ENCODE results near the gene SFXN3. TPM values are rescaled to one million over a fixed set of nuclear protein-coding genes. Genes with fewer than 3 reads are reported as not detected.
A peak's percentile ranks its signal among the peaks of the same experiment; 100 is the strongest.

Gene SFXN3
- total RNA-seq, 2 experiments from 2014 or later, result 0.41 TPM; not detected in 1

GRCh38 chr10:101054876-101055275 is 23.8 kb downstream of the SFXN3 start:
- intact Hi-C loops (cut with micrococcal nuclease; ENCODE audit: unreplicated experiment), result loop anchor here (5.0 kb wide), 1 partner anchor 87 kb away; no protein-coding TSS in a partner anchor
- no peaks in the 10 kb centered on the region for H3K9me2 ChIP-seq (ENCODE audit: insufficient read depth, low read length)
- H3K9me3 ChIP-seq (ENCODE audit: low read length), result no peaks in the 10 kb centered on the region
- no peak overlapping the region for H3K27ac ChIP-seq (ENCODE audit: low read depth, low read length, poor library complexity, severe bottlenecking)
- CTCF ChIA-PET (ENCODE audit: unreplicated experiment), result no interaction called here
- peaks cover 78% of the 10 kb centered on the region for H3K4me1 ChIP-seq (ENCODE audit: insufficient read depth, low read length, poor library complexity, severe bottlenecking)
- H3K79me2 ChIP-seq (ENCODE audit: insufficient read depth, low read depth, low read length), result peaks cover 66% of the 10 kb centered on the region
- no peak for DNase-seq (ENCODE audit: low spot score)
- H3K4me2 ChIP-seq (ENCODE audit: low read length), result peak overlapping the region; percentile 76; the same call in 1 of the 2 replicates
- H2AFZ ChIP-seq (ENCODE audit: low read length), result no peak overlapping the region
- H4K20me1 ChIP-seq (ENCODE audit: insufficient read depth, low read length), result peaks cover 13% of the 10 kb centered on the region; the same call in 1 of the 2 replicates
- H3K36me3 ChIP-seq (ENCODE audit: insufficient read depth, low read length), result peaks cover 48% of the 10 kb centered on the region
- POLR2A ChIA-PET, result interaction anchor here (1.0 to 1.3 kb wide), 2 partner anchors 10 to 12 kb away, joined by 5 read pairs; no protein-coding TSS in a partner anchor
- no peak overlapping the region for H3K4me3 ChIP-seq (ENCODE audit: low read depth, low read length, poor library complexity, severe bottlenecking)
- no TSS peak for BruUV-seq (replicated peaks)
- TF ChIP-seq EZH2phosphoT487 (IDR thresholded peaks at IDR 0.05; ENCODE audit: borderline replicate concordance, low read depth, low read length), result no peak
- TF ChIP-seq CTCF (conservative IDR thresholded peaks at IDR 0.05; ENCODE audit: low read length), result no peak

GRCh38 chr10:101055411-101055810 is 24.4 kb downstream of the SFXN3 start:
- no TSS peak for BruUV-seq (replicated peaks)

More at GRCh38 chr10:101055411-101055810, 24.4 kb downstream of the SFXN3 start:
- DNase-seq (ENCODE audit: low spot score), result no peak
- peaks cover 48% of the 10 kb centered on the region for H3K36me3 ChIP-seq (ENCODE audit: insufficient read depth, low read length)
- H3K9me3 ChIP-seq (ENCODE audit: low read length), result no peaks in the 10 kb centered on the region
- ChIA-PET CTCF (ENCODE audit: unreplicated experiment) (no interaction called here), POLR2A (interaction anchor here (0.5 to 1.3 kb wide), 2 partner anchors 13 to 521 kb away, joined by 3 to 5 read pairs; no protein-coding TSS in a partner anchor)
- peak overlapping the region; percentile 76 for H3K4me2 ChIP-seq (ENCODE audit: low read length)
- H3K9me2 ChIP-seq (ENCODE audit: insufficient read depth, low read length), result no peaks in the 10 kb centered on the region
- H3K4me1 ChIP-seq (ENCODE audit: insufficient read depth, low read length, poor library complexity, severe bottlenecking), result peaks cover 72% of the 10 kb centered on the region
- no peak overlapping the region for H2AFZ ChIP-seq (ENCODE audit: low read length)
- TF ChIP-seq EZH2phosphoT487 (IDR thresholded peaks at IDR 0.05; ENCODE audit: borderline replicate concordance, low read depth, low read length), result no peak
- TF ChIP-seq CTCF (conservative IDR thresholded peaks at IDR 0.05; ENCODE audit: low read length), result peak; percentile 77
- H3K4me3 ChIP-seq (ENCODE audit: low read depth, low read length, poor library complexity, severe bottlenecking), result no peak overlapping the region
- peaks cover 72% of the 10 kb centered on the region for H3K79me2 ChIP-seq (ENCODE audit: insufficient read depth, low read depth, low read length)
- intact Hi-C loops (cut with micrococcal nuclease; ENCODE audit: unreplicated experiment), result loop anchor here (5.0 kb wide), 1 partner anchor 87 kb away; no protein-coding TSS in a partner anchor
- H3K27ac ChIP-seq (ENCODE audit: low read depth, low read length, poor library complexity, severe bottlenecking), result no peak overlapping the region
- peaks cover 13% of the 10 kb centered on the region; the same call in 1 of the 2 replicates for H4K20me1 ChIP-seq (ENCODE audit: insufficient read depth, low read length)

Data from OCI-LY7 (cell line).